ENCODE data around the gene MYL10. TPM values are rescaled to one million over a fixed set of nuclear protein-coding genes. Genes with fewer than 3 reads are reported as not detected.

Gene MYL10
- total RNA-seq, 2 donors from 2014 or later: not detected

DNA sequence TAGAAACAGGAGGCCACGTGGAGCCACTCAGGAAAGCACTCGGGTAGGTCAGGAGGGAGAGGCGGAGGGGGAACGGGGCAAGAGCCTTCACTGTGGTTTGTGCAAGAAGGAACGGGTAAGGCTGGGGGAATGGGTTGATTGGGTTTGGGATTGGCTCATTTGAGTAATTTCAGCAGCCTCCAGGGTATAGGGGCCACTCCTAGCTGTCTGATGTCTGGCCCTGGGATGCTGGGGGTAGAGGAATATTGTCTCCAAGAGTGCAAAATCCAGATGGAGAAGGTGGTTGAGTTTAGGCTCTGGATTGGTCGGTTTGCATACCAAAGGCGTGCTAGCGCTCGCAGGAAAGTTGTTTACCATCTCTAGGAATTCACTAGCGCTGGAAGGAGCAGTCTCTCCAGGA lies 47.2 kb downstream of the MYL10 start:
- no peak for DNase-seq (ENCODE audit: low spot score)
- ATAC-seq (ENCODE audit: insufficient number of reproducible peaks, low FRiP score, low read depth): no peak
- Histone ChIP-seq H3K27ac (no peak overlapping the region), H3K4me1 (ENCODE audit: control insufficient read depth in 1 of 2, low read depth in 2 of 2) (no peaks in the 10 kb centered on the region), H3K36me3 (no peaks in the 10 kb centered on the region), H3K4me3 (no peak overlapping the region), H3K9me3 (peaks cover 4% of the 10 kb centered on the region), H3K27me3 (replicated peaks; ENCODE audit: insufficient read depth) (no peaks in the 10 kb centered on the region)
- TF ChIP-seq, protein P1, sequence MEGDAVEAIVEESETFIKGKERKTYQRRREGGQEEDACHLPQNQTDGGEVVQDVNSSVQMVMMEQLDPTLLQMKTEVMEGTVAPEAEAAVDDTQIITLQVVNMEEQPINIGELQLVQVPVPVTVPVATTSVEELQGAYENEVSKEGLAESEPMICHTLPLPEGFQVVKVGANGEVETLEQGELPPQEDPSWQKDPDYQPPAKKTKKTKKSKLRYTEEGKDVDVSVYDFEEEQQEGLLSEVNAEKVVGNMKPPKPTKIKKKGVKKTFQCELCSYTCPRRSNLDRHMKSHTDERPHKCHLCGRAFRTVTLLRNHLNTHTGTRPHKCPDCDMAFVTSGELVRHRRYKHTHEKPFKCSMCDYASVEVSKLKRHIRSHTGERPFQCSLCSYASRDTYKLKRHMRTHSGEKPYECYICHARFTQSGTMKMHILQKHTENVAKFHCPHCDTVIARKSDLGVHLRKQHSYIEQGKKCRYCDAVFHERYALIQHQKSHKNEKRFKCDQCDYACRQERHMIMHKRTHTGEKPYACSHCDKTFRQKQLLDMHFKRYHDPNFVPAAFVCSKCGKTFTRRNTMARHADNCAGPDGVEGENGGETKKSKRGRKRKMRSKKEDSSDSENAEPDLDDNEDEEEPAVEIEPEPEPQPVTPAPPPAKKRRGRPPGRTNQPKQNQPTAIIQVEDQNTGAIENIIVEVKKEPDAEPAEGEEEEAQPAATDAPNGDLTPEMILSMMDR (IDR thresholded peaks at IDR 0.05): no peak

DNA sequence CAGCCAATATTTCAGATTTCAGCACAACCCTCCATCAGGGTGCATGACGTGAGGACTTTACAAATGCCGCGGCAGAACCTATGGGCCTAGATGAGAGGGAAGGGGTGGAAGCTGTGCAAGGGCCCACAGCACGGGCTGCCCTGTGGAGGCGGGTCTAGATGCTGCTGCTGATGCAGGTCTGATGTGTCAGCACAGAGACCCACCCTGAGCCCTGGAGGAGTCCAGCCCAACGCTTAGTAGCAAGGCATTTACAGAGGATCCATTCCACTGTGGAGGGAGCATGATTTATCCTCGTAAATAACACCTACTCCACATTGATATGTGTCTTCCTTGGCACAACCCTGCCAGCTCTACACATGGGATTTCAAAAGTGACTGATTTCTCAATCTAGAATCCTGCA lies 48.5 kb downstream of the MYL10 start:
- ATAC-seq (ENCODE audit: insufficient number of reproducible peaks, low FRiP score, low read depth): no peak
- no peak for DNase-seq (ENCODE audit: low spot score)
- Histone ChIP-seq H3K9me3 (peaks cover 4% of the 10 kb centered on the region), H3K27me3 (replicated peaks; ENCODE audit: insufficient read depth) (no peaks in the 10 kb centered on the region), H3K27ac (no peak overlapping the region), H3K4me3 (no peak overlapping the region), H3K36me3 (no peaks in the 10 kb centered on the region), H3K4me1 (ENCODE audit: control insufficient read depth in 1 of 2, low read depth in 2 of 2) (no peaks in the 10 kb centered on the region)
- TF ChIP-seq, protein P1 (IDR thresholded peaks at IDR 0.05): no peak

DNA sequence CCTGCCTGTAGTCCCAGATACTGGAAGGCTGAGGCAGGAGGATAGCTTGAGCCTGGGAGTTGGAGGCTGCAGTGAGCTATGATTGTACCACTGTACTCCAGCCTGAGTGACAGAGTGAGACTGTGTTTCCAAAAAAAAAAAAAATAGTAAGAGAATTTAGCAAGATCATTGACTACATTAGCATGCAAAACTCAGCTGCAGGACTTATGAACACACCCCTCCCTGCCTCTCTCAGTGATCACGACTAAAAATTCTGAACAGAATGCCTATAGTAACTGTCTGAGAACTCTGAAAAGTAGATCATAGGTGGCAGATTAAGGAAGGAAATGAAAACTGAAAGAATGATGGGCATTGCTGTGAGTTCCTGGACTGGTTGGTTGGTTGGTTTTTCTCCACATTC lies 50.5 kb downstream of the MYL10 start:
- Histone ChIP-seq H3K9me3 (peaks cover 4% of the 10 kb centered on the region), H3K27ac (no peak overlapping the region), H3K27me3 (replicated peaks; ENCODE audit: insufficient read depth) (no peaks in the 10 kb centered on the region), H3K4me3 (no peak overlapping the region), H3K36me3 (no peaks in the 10 kb centered on the region), H3K4me1 (ENCODE audit: control insufficient read depth in 1 of 2, low read depth in 2 of 2) (no peaks in the 10 kb centered on the region)
- no peak for DNase-seq (ENCODE audit: low spot score)
- ATAC-seq (ENCODE audit: insufficient number of reproducible peaks, low FRiP score, low read depth): no peak
- TF ChIP-seq, protein P1 (IDR thresholded peaks at IDR 0.05): no peak

DNA sequence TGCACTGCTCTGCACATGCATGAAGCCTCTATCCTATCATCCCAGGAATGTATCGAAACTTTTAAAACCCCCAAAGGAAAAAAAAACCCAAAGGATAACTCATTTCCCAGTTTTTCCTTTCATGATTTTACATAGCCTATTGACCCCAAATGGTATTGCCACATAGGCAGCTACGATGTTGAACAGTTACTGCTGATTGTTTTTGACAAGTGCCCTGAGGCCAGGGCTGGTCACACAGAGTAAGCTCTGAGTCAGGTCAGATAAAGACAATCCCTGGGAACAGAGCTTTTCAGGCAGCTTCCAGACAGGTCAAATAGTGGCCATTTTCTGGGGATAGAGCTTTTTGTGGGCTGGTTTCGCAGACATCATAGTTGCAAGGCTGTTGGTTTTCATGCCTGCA lies 52.1 kb downstream of the MYL10 start:
- no peak overlapping the region for H3K27ac ChIP-seq
- H3K4me1 ChIP-seq (ENCODE audit: control insufficient read depth in 1 of 2, low read depth in 2 of 2): no peaks in the 10 kb centered on the region
- TF ChIP-seq, protein P1 (IDR thresholded peaks at IDR 0.05): no peak
- DNase-seq (ENCODE audit: low spot score) (no peak), ATAC-seq (ENCODE audit: insufficient number of reproducible peaks, low FRiP score, low read depth) (no peak)
- no peak overlapping the region for H3K4me3 ChIP-seq
- no peaks in the 10 kb centered on the region for H3K36me3 ChIP-seq
- no peaks in the 10 kb centered on the region for H3K27me3 ChIP-seq (replicated peaks; ENCODE audit: insufficient read depth)
- H3K9me3 ChIP-seq: peaks cover 6% of the 10 kb centered on the region

DNA sequence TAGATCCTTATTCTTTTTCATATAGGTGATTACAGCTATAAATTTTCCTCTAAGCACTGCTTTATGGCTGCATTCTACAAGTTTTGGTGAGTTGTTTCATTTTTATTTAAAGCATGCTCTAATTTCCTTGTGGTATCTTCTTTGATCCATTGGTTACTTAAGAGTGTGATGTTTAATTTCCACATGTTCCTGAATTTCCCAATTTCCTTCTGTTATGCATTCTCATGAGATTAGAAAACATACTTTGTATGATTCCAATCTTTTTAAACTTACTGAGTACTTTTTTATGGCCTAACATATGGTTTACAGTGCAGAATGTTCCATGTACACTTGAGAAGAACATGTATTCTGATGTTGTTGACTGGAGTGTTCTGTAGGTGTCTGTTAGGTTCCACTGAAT lies 53.4 kb downstream of the MYL10 start:
- DNase-seq (ENCODE audit: low spot score) (no peak), ATAC-seq (ENCODE audit: insufficient number of reproducible peaks, low FRiP score, low read depth) (no peak)
- no peaks in the 10 kb centered on the region for H3K27me3 ChIP-seq (replicated peaks; ENCODE audit: insufficient read depth)
- peaks cover 6% of the 10 kb centered on the region for H3K9me3 ChIP-seq
- no peak overlapping the region for H3K27ac ChIP-seq
- H3K4me3 ChIP-seq: no peak overlapping the region
- no peaks in the 10 kb centered on the region for H3K4me1 ChIP-seq (ENCODE audit: control insufficient read depth in 1 of 2, low read depth in 2 of 2)
- no peaks in the 10 kb centered on the region for H3K36me3 ChIP-seq
- TF ChIP-seq, protein P1 (IDR thresholded peaks at IDR 0.05): no peak
